K562 (cell line): Measurements from ENCODE around the gene TRIM3. TPM values are rescaled to one million over a fixed set of nuclear protein-coding genes. Genes with fewer than 3 reads are reported as not detected.

Experiments
- ATAC-seq: fragments of 200-7000 bp; cut with Tn5 transposase; 3 replicates; pipeline ENCODE4 v1.9.1; 2020; ENCODE audit warnings: moderate library complexity
- BruUV-seq: library from RNA; stranded (reverse); fragments of 400-500 nt; replicated peaks from 2 replicates; lab custom pipeline; 2021; lab: Mats Ljungman, UMichigan
- CTCF ChIA-PET: fragments of 300-600 bp; formaldehyde crosslinking; extraction: SDS; loops from one replicate; lab custom pipeline; 2021; ENCODE audit warnings: low intra/inter-chr PET ratio; lab: Yijun Ruan, JAX
- POLR2A ChIA-PET: fragments of 300-600, 350-650 bp; sonication (Branson Sonifier 250); formaldehyde crosslinking; extraction: SDS; loops from one replicate; lab custom pipeline; 2021; ENCODE audit warnings: antibody characterized with exemption, inconsistent platforms; lab: Yijun Ruan, JAX
- DNase-seq, 4 experiments: peaks; one replicate each; pipeline versions ENCODE4 v3.0.0 to v3.0.0-alpha.2; 2011 to 2018; ENCODE audit warnings: low spot score in 3 of 4, mixed read lengths in 3 of 4; ENCODE audit errors: extremely low read depth in 1 of 4
- FAIRE-seq: peaks from 2 replicates; lab custom pipeline; 2011; peaks lifted over from hg19 to GRCh38; lab: Jason Lieb, UNC
- H2AFZ ChIP-seq: 2 replicates; pipeline ENCODE4 v1.6.0; 2011; ENCODE audit warnings: low read depth, low read length, control low read depth, inconsistent platforms
- H3K27ac ChIP-seq: fragments of 200-600 bp; 3 replicates; pipeline ENCODE4 v1.8.0; 2011; ENCODE audit warnings: low read depth, mild to moderate bottlenecking, control low read depth, inconsistent platforms, low read length, moderate library complexity, mixed read lengths; ENCODE audit errors: extremely low read depth
- H3K27me3 ChIP-seq, 2 experiments: fragments of 300-600 bp in 1 of 2; 2 replicates in 1 of 2; 3 replicates in 1 of 2; pipeline versions ENCODE4 v1.6.0 to v1.8.0; 2011; ENCODE audit warnings: inconsistent platforms in 2 of 2, low read length in 2 of 2, mild to moderate bottlenecking in 1 of 2, mixed read lengths in 1 of 2, moderate library complexity in 1 of 2; ENCODE audit not compliant: control insufficient read depth in 2 of 2, insufficient read depth in 2 of 2
- H3K36me3 ChIP-seq: fragments of 300-600 bp; 3 replicates; pipeline ENCODE4 v1.8.0; 2011; ENCODE audit warnings: mild to moderate bottlenecking, low read length, inconsistent platforms; ENCODE audit not compliant: control insufficient read depth, insufficient read depth
- H3K4me1 ChIP-seq, 2 experiments: fragments of 200-600 bp in 1 of 2; replicated peaks in 1 of 2; 2 replicates in 1 of 2; 3 replicates in 1 of 2; pipeline versions ENCODE4 v1.5.1 to v1.8.0; 2011; ENCODE audit warnings: inconsistent platforms in 2 of 2, low read length in 2 of 2, mild to moderate bottlenecking in 1 of 2, mixed read lengths in 1 of 2, moderate library complexity in 1 of 2; ENCODE audit not compliant: control insufficient read depth in 2 of 2, insufficient read depth in 2 of 2
- H3K4me2 ChIP-seq: 2 replicates; pipeline ENCODE4 v1.6.1; 2011; ENCODE audit warnings: low read length, control low read depth, inconsistent platforms, mixed read lengths; ENCODE audit not compliant: insufficient read depth
- H3K4me3 ChIP-seq: fragments of 200-600 bp; sonication (generic), shearing (Covaris generic); 2 replicates; pipeline ENCODE4 v1.5.1; 2016; ENCODE audit warnings: control low read depth, inconsistent platforms
- H3K79me2 ChIP-seq: fragments of 200-600 bp; 3 replicates; pipeline ENCODE4 v1.8.0; 2011; ENCODE audit warnings: low read length, inconsistent platforms; ENCODE audit not compliant: control insufficient read depth, insufficient read depth
- H3K9ac ChIP-seq, 2 experiments: 2 replicates each; pipeline versions ENCODE4 v1.6.0 to v1.6.1; 2011; ENCODE audit warnings: low read depth in 2 of 2, low read length in 2 of 2, control low read depth in 1 of 2, inconsistent platforms in 1 of 2, mild to moderate bottlenecking in 1 of 2, mixed read lengths in 1 of 2; ENCODE audit not compliant: insufficient read depth in 1 of 2
- H3K9me1 ChIP-seq: one replicate; pipeline ENCODE4 v1.6.0; 2011; ENCODE audit warnings: inconsistent platforms, mild to moderate bottlenecking, low read length, moderate library complexity; ENCODE audit not compliant: control insufficient read depth, insufficient read depth
- H3K9me3 ChIP-seq: replicated peaks from 2 replicates; pipeline ENCODE4 v1.5.1; 2011; ENCODE audit warnings: low read depth, low read length, inconsistent platforms; ENCODE audit not compliant: control insufficient read depth, insufficient read depth
- H4K20me1 ChIP-seq: replicated peaks from 2 replicates; pipeline ENCODE4 v1.6.1; 2011; ENCODE audit warnings: low read length, inconsistent platforms, mixed read lengths; ENCODE audit not compliant: control insufficient read depth, insufficient read depth
- NCOA6 ChIP-seq: fragments of 450-650 bp; IDR thresholded peaks from 2 replicates; pipeline ENCODE4 v1.6.1; 2017; ENCODE audit warnings: mild to moderate bottlenecking
- PHF8 ChIP-seq: fragments of 200-600 bp; sonication (generic); IDR thresholded peaks from 2 replicates; pipeline ENCODE4 v1.6.1; 2012; ENCODE audit warnings: mixed run types, mild to moderate bottlenecking, inconsistent platforms, low read length, moderate library complexity, borderline replicate concordance
- POLR2A ChIP-seq: fragments of 450-650 bp; conservative IDR thresholded peaks from 2 replicates; pipeline ENCODE4 v1.6.1; 2016
- SAFB2 ChIP-seq: fragments of 200-400 bp; formaldehyde crosslinking; IDR thresholded peaks from 2 replicates; pipeline ENCODE4 v1.6.1; 2018; ENCODE audit warnings: borderline replicate concordance, low read length, low read depth, moderate library complexity; ENCODE audit not compliant: severe bottlenecking
- THRB ChIP-seq: fragments of 450-650 bp; formaldehyde crosslinking; conservative IDR thresholded peaks from 2 replicates; pipeline ENCODE4 v1.4.0; 2022; ENCODE audit warnings: mild to moderate bottlenecking, missing genetic modification characterization
- WGBS: fragments of 100-300 bp; shearing (Covaris generic); methylation state at CpG from one replicate; pipeline ENCODE4 v1.1.6; 2016; ENCODE audit warnings: low coverage, mixed read lengths; ENCODE audit not compliant: insufficient coverage; ENCODE audit errors: missing lambda C conversion rate; 5-methylcytosine and 5-hydroxymethylcytosine counted together
- in situ Hi-C: fragments of 300-500 bp; cut with MboI; formaldehyde crosslinking; loops from 4 replicates; pipeline ENCODE4 v1.15.0; 2018; ENCODE audit warnings: inconsistent platforms, mixed read lengths
- intact Hi-C: fragments of 100-400 bp; cut with micrococcal nuclease; formaldehyde crosslinking; loops from 2 replicates; pipeline ENCODE4 v1.14.2; 2022
- polyA plus RNA-seq, 8 experiments: library from polyadenylated mRNA; depleted of rRNA in 4 of 8; stranded (reverse) in 5 of 8; unstranded in 3 of 8; fragments of >200 nt; fragmentation: Nextera tagmentation in 2 of 8; fragmentation: Illumina TruSeq in 1 of 8; extraction: Ambion mirVana in 2 of 8; extraction: Trizol in 1 of 8; gene quantifications; 2 replicates each; pipeline versions ENCODE4 v1.2.1 to v1.2.3, GENCODE V29; 2011 to 2014; ENCODE audit warnings: inconsistent platforms in 1 of 8, missing spikeins in 1 of 8
- total RNA-seq, 7 experiments: library from RNA; depleted of rRNA in 6 of 7; stranded (reverse); fragments of >200 nt in 6 of 7; fragmentation: Illumina TruSeq in 2 of 7; extraction: Trizol in 2 of 7; gene quantifications; 2 replicates each; pipeline versions ENCODE4 v1.2.1 to v1.2.3, GENCODE V29; 2011 to 2021; ENCODE audit warnings: low replicate concordance in 1 of 7

Gene TRIM3
- total and polyA plus RNA-seq, 9 of the 15 experiments (the other 6 are each of a cell fraction or from before 2014, with no cell fraction given) = 0.45 to 9.2 (median 4.7) TPM

GRCh38 chr11:6472934-6473333, 807 bp downstream of the TRIM3 start (continued):
- TF ChIP-seq SAFB2 (no peak), THRB (CRISPR knock-in tag) (no peak), NCOA6 (no peak)

DNA sequence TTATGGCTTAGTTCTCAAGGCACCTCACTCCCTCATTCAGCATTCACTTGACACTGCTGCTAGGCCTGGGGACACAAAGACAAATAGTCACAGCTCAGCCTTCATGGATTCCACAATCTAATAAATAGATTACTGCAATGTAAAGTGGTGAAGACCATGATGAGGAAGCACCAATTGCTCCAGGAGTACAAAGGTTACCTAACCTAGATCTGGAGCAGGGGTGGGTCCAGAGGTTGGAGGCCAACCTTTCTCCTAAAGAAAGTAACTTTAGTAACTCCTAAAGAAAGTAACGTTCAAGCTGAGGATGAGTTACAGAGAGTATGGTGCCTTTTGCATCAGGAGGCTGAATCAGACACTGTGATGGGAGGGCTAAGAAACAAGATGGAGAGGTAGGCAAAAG, 4.1 kb downstream of the TRIM3 start:
- Histone ChIP-seq H3K9ac (peak overlapping the region in 1 of 2 experiments; percentile 17; a peak in 2 of 4 replicates), H2AFZ (peak overlapping the region; percentile 89), H3K79me2 (0 out of 3 replicates have a peak, but pooled peaks cover 3% of the 10 kb centered on the region), H3K9me1 (no peaks in the 10 kb centered on the region), H3K27me3 (no peaks in the 10 kb centered on the region), H3K36me3 (no peaks in the 10 kb centered on the region), H3K4me1 (peaks cover 21 to 22% of the 10 kb centered on the region in 2 experiments; a peak in 4 of 5 replicates), H4K20me1 (no peaks in the 10 kb centered on the region), H3K4me2 (peak overlapping the region; percentile 54), H3K9me3 (no peaks in the 10 kb centered on the region), H3K27ac (no peak overlapping the region; the same call in 1 of the 3 replicates), H3K4me3 (no peak overlapping the region)
- no peak for FAIRE-seq
- in situ Hi-C loops (no loop called here), intact Hi-C loops (no loop called here)
- 81% methylated on average over 1 of the region's 1 CpG for WGBS
- CTCF ChIA-PET = no interaction called here
- no TSS peak for BruUV-seq
- no peak for ATAC-seq
- TF ChIP-seq PHF8 = 0 out of 2 replicates have a peak, but pooled peaks have one; percentile 5
- TF ChIP-seq POLR2A = no peak
- POLR2A ChIA-PET = interaction anchor here (0.6 to 1.4 kb wide), 5 partner anchors 15 to 91 kb away, joined by 3 to 5 read pairs (median 3); no protein-coding TSS in a partner anchor
- DNase-seq = no peak
